Measurements from ENCODE around the gene ZNF525.

- TF ChIP-seq ZNF384 (IDR thresholded peaks at IDR 0.05; ENCODE audit: low read depth, low read length) = no peak
- TF ChIP-seq CTCF (IDR thresholded peaks at IDR 0.05 in 2 of 3, conservative IDR thresholded peaks at IDR 0.05 in 1 of 3; ENCODE audit: insufficient read depth in 2 of 3, low read depth in 1 of 3, low read length in 3 of 3) = no peak
- TF ChIP-seq ZNF3 (CRISPR knock-in tag; IDR thresholded peaks at IDR 0.05) = no peak
- no peak for TF ChIP-seq USF2 (CRISPR knock-in tag; IDR thresholded peaks at IDR 0.05)
- no peak for TF ChIP-seq ZNF280B (CRISPR knock-in tag; IDR thresholded peaks at IDR 0.05)
- no peak for TF ChIP-seq GABPA (tag; conservative IDR thresholded peaks at IDR 0.05; ENCODE audit: low read depth)
- TF ChIP-seq IFI16 (CRISPR knock-in tag; IDR thresholded peaks at IDR 0.05) = no peak
- TF ChIP-seq NFATC3 (IDR thresholded peaks at IDR 0.05) = no peak
These were observed 23.4 kb downstream of the ZNF525 start for GRCh38 chr19:53388904-53389303.

All from K562 (cell line).